ENCODE data around the gene KIFBP.

The KIFBP gene

DNA sequence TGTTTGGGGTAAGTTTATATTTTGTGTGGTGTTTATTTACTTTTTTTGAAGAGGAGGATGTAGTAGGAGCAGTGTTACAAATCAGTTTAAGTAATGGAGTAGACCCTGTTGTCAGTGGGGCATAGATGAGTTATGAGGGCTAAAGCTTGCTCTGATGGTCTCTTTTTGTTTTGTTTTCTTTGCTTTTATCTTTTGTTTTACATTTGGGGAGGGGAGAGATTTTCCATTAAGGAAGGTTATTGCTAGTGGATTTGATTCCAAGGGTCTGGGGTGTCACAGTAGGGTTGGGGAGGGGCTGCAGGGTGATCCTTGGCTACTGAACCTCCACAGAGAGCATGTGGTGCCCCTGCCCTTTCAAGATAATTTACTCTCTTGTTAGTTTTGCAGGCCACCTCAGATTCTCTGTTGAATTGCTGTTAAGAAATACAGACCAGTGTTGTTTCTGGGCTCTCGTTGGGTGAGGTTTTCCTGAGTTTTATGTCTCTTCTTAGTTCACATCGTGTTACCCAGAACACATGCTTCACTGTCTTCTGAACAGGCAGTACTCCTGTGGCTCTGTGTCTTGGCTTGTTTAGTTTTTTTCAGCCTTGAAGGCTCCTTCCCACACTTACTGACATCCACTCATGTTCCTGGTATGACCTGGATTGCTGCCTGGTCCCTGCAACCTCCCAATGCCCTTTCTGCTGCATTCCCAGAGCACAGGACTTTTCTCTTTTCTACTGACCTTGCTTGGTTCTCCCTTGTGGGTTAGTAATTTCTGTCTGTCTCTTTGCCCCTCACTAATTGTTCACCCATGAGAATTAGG is 4.2 kb downstream of the KIFBP start:
- no peak for DNase-seq
- WGBS (ENCODE audit: insufficient coverage) = 62% methylated on average over 2 of the region's 2 CpGs
- peaks cover 0 to 6% (median 0%) of the 10 kb centered on the region in 4 experiments for H3K36me3 ChIP-seq (ENCODE audit: control insufficient read depth in 4 of 4, insufficient read depth in 4 of 4, low read length in 3 of 4)
- no peak overlapping the region for H3K27ac ChIP-seq (ENCODE audit: insufficient read depth in 1 of 2, low read depth in 1 of 2, low read length in 2 of 2, poor library complexity in 1 of 2, severe bottlenecking in 2 of 2)
- ChIA-PET POLR2A (no interaction called here), CTCF (interaction anchor here (0.6 to 1.8 kb wide), 3 partner anchors 9 to 37 kb away, joined by 3 to 5 read pairs (median 4); partner anchors contain the start of gene DDX21)
- peaks cover 0 to 19% (median 15%) of the 10 kb centered on the region in 4 experiments for H3K4me1 ChIP-seq (ENCODE audit: control extremely low read depth in 1 of 4, control insufficient read depth in 4 of 4, insufficient read depth in 4 of 4, low read length in 3 of 4)
- no peaks in the 10 kb centered on the region for H3K27me3 ChIP-seq (replicated peaks in 2 of 5; ENCODE audit: control insufficient read depth in 4 of 5, insufficient read depth in 5 of 5, low read length in 4 of 5)
- no peak overlapping the region for H3K4me3 ChIP-seq (ENCODE audit: control insufficient read depth in 1 of 7, extremely low read depth in 1 of 7, insufficient read depth in 4 of 7, low read depth in 2 of 7, low read length in 6 of 7)
- no peaks in the 10 kb centered on the region for H3K9me3 ChIP-seq (ENCODE audit: control extremely low read depth in 1 of 5, control insufficient read depth in 4 of 5, insufficient read depth in 2 of 5, low read depth in 1 of 5, low read length in 4 of 5)

DNA sequence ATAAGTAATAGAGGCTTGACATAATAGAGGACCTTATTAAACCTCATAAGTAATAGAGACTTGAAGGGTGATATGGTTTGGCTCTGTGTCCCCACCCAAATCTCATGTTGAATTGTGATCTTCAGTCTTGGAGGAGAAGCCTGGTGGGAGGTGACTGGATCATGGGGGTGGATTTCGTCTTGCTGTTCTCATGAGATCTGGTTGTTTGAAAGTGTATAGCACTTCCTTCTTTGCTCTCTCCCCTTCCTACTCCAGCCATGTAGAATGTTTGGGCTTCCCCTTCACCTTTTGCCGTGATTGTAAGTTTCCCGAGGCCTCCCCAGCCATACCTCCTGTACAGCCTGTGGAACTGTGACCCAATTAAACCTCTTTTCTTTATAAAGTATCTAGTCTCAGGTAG is 8.6 kb downstream of the KIFBP start:
- no CpG with 5 or more reads among the region's 3 CpGs for WGBS (ENCODE audit: insufficient coverage)
- peaks cover 0 to 2% (median 0%) of the 10 kb centered on the region in 4 experiments for H3K4me1 ChIP-seq (ENCODE audit: control extremely low read depth in 1 of 4, control insufficient read depth in 4 of 4, insufficient read depth in 4 of 4, low read length in 3 of 4)
- H3K27me3 ChIP-seq (replicated peaks in 2 of 5; ENCODE audit: control insufficient read depth in 4 of 5, insufficient read depth in 5 of 5, low read length in 4 of 5) = no peaks in the 10 kb centered on the region
- CTCF ChIA-PET = no interaction called here
- no peaks in the 10 kb centered on the region for H3K9me3 ChIP-seq (ENCODE audit: control extremely low read depth in 1 of 5, control insufficient read depth in 4 of 5, insufficient read depth in 2 of 5, low read depth in 1 of 5, low read length in 4 of 5)
- POLR2A ChIA-PET = no interaction called here
- no peak for DNase-seq
- H3K36me3 ChIP-seq (ENCODE audit: control insufficient read depth in 4 of 4, insufficient read depth in 4 of 4, low read length in 3 of 4) = peaks cover 0 to 23% (median 8%) of the 10 kb centered on the region in 4 experiments
- H3K4me3 ChIP-seq (ENCODE audit: control insufficient read depth in 1 of 7, extremely low read depth in 1 of 7, insufficient read depth in 4 of 7, low read depth in 2 of 7, low read length in 6 of 7) = no peak overlapping the region
- no peak overlapping the region for H3K27ac ChIP-seq (ENCODE audit: insufficient read depth in 1 of 2, low read depth in 1 of 2, low read length in 2 of 2, poor library complexity in 1 of 2, severe bottlenecking in 2 of 2)

DNA sequence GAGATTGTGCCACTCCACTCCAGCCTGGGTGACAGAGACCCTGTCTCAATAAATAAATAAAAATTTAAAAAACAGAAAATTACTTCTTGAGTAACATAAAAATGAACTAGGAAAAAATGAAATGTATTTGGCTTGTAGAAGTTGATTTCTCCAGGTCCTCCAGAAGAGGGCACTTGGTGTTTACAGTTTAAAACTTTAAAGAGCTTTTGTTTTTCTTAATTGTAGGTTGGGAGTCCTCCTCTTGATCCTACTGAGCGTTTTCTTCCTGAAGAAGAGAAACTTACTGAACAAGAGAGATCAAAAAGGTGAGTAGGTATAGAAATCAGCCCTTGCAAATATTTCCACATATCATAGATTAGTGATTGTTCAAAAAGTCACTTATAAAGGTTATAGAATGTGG is 16.2 kb downstream of the KIFBP start:
- Histone ChIP-seq H3K9me3 (ENCODE audit: control extremely low read depth in 1 of 5, control insufficient read depth in 4 of 5, insufficient read depth in 2 of 5, low read depth in 1 of 5, low read length in 4 of 5) (no peaks in the 10 kb centered on the region), H3K27ac (ENCODE audit: insufficient read depth in 1 of 2, low read depth in 1 of 2, low read length in 2 of 2, poor library complexity in 1 of 2, severe bottlenecking in 2 of 2) (peak overlapping the region in 1 of 2 experiments; percentile 7), H3K36me3 (ENCODE audit: control insufficient read depth in 4 of 4, insufficient read depth in 4 of 4, low read length in 3 of 4) (peaks cover 5 to 33% (median 20%) of the 10 kb centered on the region in 4 experiments), H3K4me1 (ENCODE audit: control extremely low read depth in 1 of 4, control insufficient read depth in 4 of 4, insufficient read depth in 4 of 4, low read length in 3 of 4) (peaks cover 0 to 11% (median 0%) of the 10 kb centered on the region in 4 experiments), H3K27me3 (replicated peaks in 2 of 5; ENCODE audit: control insufficient read depth in 4 of 5, insufficient read depth in 5 of 5, low read length in 4 of 5) (no peaks in the 10 kb centered on the region), H3K4me3 (ENCODE audit: control insufficient read depth in 1 of 7, extremely low read depth in 1 of 7, insufficient read depth in 4 of 7, low read depth in 2 of 7, low read length in 6 of 7) (no peak overlapping the region)
- ChIA-PET CTCF (interaction anchor here (0.7 to 4.4 kb wide), 19 partner anchors 9 to 210 kb away, joined by 3 to 96 read pairs (median 4); partner anchors contain the start of gene SRGN), POLR2A (interaction anchor here (0.6 kb wide), 1 partner anchor 83 kb away, joined by 3 read pairs; the partner anchor contains the start of gene SRGN)
- WGBS (ENCODE audit: insufficient coverage) = no CpG with 5 or more reads among the region's 1 CpG
- DNase-seq = peak; percentile 60 to 76 (median 76)

DNA sequence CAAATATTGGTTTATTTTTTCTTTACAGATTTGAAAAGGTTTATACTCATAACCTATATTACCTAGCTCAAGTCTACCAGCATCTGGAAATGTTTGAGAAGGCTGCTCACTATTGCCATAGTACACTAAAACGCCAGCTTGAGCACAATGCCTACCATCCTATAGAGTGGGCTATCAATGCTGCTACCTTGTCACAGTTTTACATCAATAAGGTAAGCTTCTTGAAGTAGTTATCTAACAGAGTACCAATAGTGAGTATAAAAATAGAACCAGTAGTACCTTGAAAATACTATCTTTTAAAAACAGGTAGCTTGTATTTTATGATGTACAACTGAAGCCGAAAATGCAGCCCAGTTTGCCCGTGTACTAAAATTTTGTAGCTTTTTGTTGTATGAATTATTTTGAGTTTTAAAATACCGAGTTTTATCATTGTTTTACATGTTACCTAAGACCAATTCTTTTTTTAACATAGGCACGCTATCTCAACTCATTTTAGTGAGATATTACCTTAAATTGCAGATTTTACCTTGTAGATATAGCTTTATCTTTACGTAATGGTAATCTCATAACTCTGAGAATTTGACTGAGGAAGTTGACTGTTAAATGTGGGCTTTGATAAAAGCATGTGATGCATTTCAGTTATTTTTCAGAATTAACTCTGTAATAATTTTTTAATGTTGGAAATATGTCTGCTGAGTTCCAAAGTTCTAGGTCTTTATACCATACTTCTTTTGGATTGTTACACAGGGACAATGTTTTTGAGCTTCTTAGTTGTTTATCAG is 17.3 kb downstream of the KIFBP start:
- ChIA-PET CTCF (interaction anchor here (0.6 to 4.4 kb wide), 29 partner anchors 10 to 387 kb away, joined by 3 to 96 read pairs (median 4); partner anchors contain the start of gene SRGN), POLR2A (interaction anchor here (0.6 to 2.2 kb wide), 4 partner anchors 83 to 215 kb away, joined by 3 to 6 read pairs (median 4); no protein-coding TSS in a partner anchor)
- peaks cover 0 to 11% (median 0%) of the 10 kb centered on the region in 4 experiments for H3K4me1 ChIP-seq (ENCODE audit: control extremely low read depth in 1 of 4, control insufficient read depth in 4 of 4, insufficient read depth in 4 of 4, low read length in 3 of 4)
- WGBS (ENCODE audit: insufficient coverage) = 83% methylated on average over 1 of the region's 6 CpGs
- H3K9me3 ChIP-seq (ENCODE audit: control extremely low read depth in 1 of 5, control insufficient read depth in 4 of 5, insufficient read depth in 2 of 5, low read depth in 1 of 5, low read length in 4 of 5) = no peaks in the 10 kb centered on the region
- peak in 1 of 3 donors; percentile 25 for DNase-seq
- peaks cover 2 to 35% (median 18%) of the 10 kb centered on the region in 4 experiments for H3K36me3 ChIP-seq (ENCODE audit: control insufficient read depth in 4 of 4, insufficient read depth in 4 of 4, low read length in 3 of 4)
- no peaks in the 10 kb centered on the region for H3K27me3 ChIP-seq (replicated peaks in 2 of 5; ENCODE audit: control insufficient read depth in 4 of 5, insufficient read depth in 5 of 5, low read length in 4 of 5)
- H3K27ac ChIP-seq (ENCODE audit: insufficient read depth in 1 of 2, low read depth in 1 of 2, low read length in 2 of 2, poor library complexity in 1 of 2, severe bottlenecking in 2 of 2) = peak overlapping the region; percentile 26 to 51
- no peak overlapping the region for H3K4me3 ChIP-seq (ENCODE audit: control insufficient read depth in 1 of 7, extremely low read depth in 1 of 7, insufficient read depth in 4 of 7, low read depth in 2 of 7, low read length in 6 of 7)

DNA sequence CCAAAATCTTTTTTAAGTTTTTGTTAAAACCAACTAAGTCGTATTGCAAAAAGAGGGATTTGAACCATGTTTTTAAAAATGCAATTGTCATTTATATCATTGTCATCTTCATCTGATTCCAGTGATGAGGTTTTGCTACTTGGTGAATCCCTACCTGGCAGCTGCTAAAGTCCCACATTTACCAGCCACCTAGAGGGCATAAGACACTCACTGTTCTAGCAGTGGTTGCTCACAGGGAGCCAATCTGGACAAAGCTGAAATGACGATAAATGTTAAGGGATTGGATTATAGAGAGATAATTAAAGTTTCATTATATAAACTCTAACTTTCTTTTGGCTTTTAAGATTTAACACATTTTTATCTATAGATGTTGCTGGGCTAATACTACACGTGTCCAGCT is 18.7 kb downstream of the KIFBP start:
- POLR2A ChIA-PET = interaction anchor here (2.2 kb wide), 1 partner anchor 87 kb away, joined by 6 read pairs; no protein-coding TSS in a partner anchor
- peaks cover 6 to 35% (median 23%) of the 10 kb centered on the region in 4 experiments for H3K36me3 ChIP-seq (ENCODE audit: control insufficient read depth in 4 of 4, insufficient read depth in 4 of 4, low read length in 3 of 4)
- H3K27ac ChIP-seq (ENCODE audit: insufficient read depth in 1 of 2, low read depth in 1 of 2, low read length in 2 of 2, poor library complexity in 1 of 2, severe bottlenecking in 2 of 2) = peak overlapping the region in 1 of 2 experiments; percentile 51
- no CpG with 5 or more reads among the region's 3 CpGs for WGBS (ENCODE audit: insufficient coverage)
- H3K27me3 ChIP-seq (replicated peaks in 2 of 5; ENCODE audit: control insufficient read depth in 4 of 5, insufficient read depth in 5 of 5, low read length in 4 of 5) = no peaks in the 10 kb centered on the region
- CTCF ChIA-PET = interaction anchor here (1.0 to 4.4 kb wide), 5 partner anchors 16 to 98 kb away, joined by 3 to 96 read pairs (median 5); partner anchors contain the start of gene SRGN
- H3K4me1 ChIP-seq (ENCODE audit: control extremely low read depth in 1 of 4, control insufficient read depth in 4 of 4, insufficient read depth in 4 of 4, low read length in 3 of 4) = peaks cover 0 to 11% (median 0%) of the 10 kb centered on the region in 4 experiments
- no peak overlapping the region for H3K4me3 ChIP-seq (ENCODE audit: control insufficient read depth in 1 of 7, extremely low read depth in 1 of 7, insufficient read depth in 4 of 7, low read depth in 2 of 7, low read length in 6 of 7)
- DNase-seq = peak in 2 of 3 donors; percentile 10 to 28
- H3K9me3 ChIP-seq (ENCODE audit: control extremely low read depth in 1 of 5, control insufficient read depth in 4 of 5, insufficient read depth in 2 of 5, low read depth in 1 of 5, low read length in 4 of 5) = no peaks in the 10 kb centered on the region

DNA sequence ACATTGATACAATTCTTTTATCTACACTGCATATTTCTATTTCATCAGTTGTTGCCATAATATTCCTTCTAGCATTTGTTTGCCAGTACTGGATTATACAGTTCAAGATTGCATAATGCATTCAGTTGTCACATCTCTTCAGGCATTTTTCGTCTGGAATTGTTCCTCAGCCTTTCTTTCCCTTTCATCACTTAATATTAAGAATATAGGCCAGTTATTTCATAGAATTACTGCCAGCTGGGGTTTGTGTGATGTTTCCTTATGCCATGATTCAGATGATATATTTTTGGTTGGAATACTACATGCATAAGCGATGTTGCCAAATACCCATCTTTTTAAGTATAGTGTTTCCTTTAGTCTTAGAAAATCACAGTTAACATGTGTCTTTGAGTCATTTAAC is 20.8 kb downstream of the KIFBP start:
- H3K36me3 ChIP-seq (ENCODE audit: control insufficient read depth in 4 of 4, insufficient read depth in 4 of 4, low read length in 3 of 4) = peaks cover 14 to 49% (median 33%) of the 10 kb centered on the region in 4 experiments
- no peaks in the 10 kb centered on the region for H3K9me3 ChIP-seq (ENCODE audit: control extremely low read depth in 1 of 5, control insufficient read depth in 4 of 5, insufficient read depth in 2 of 5, low read depth in 1 of 5, low read length in 4 of 5)
- DNase-seq = no peak
- no CpG with 5 or more reads among the region's 2 CpGs for WGBS (ENCODE audit: insufficient coverage)
- POLR2A ChIA-PET = no interaction called here
- H3K27me3 ChIP-seq (replicated peaks in 2 of 5; ENCODE audit: control insufficient read depth in 4 of 5, insufficient read depth in 5 of 5, low read length in 4 of 5) = no peaks in the 10 kb centered on the region
- H3K4me1 ChIP-seq (ENCODE audit: control extremely low read depth in 1 of 4, control insufficient read depth in 4 of 4, insufficient read depth in 4 of 4, low read length in 3 of 4) = peaks cover 0 to 11% (median 1%) of the 10 kb centered on the region in 4 experiments
- H3K27ac ChIP-seq (ENCODE audit: insufficient read depth in 1 of 2, low read depth in 1 of 2, low read length in 2 of 2, poor library complexity in 1 of 2, severe bottlenecking in 2 of 2) = no peak overlapping the region
- no peak overlapping the region for H3K4me3 ChIP-seq (ENCODE audit: control insufficient read depth in 1 of 7, extremely low read depth in 1 of 7, insufficient read depth in 4 of 7, low read depth in 2 of 7, low read length in 6 of 7)
- CTCF ChIA-PET = interaction anchor here (1.0 to 1.9 kb wide), 4 partner anchors 18 to 86 kb away, joined by 3 to 8 read pairs (median 6); no protein-coding TSS in a partner anchor
